PFSK-1 (cell line): ENCODE measurements around the gene PPP1R2C. TPM values are rescaled to one million over a fixed set of nuclear protein-coding genes. Genes with fewer than 3 reads are reported as not detected.

Experiments used
- FOXP2 ChIP-seq: optimal IDR thresholded peaks from 2 replicates; pipeline ENCODE3; 2011; ENCODE audit warnings: borderline replicate concordance, control low read depth, inconsistent platforms; ENCODE audit not compliant: insufficient read depth; ENCODE audit errors: extremely low read length, extremely low read depth
- POLR2AphosphoS5 ChIP-seq: IDR thresholded peaks from 2 replicates; pipeline ENCODE4 v1.6.1; 2012; ENCODE audit warnings: low read depth, mild to moderate bottlenecking, control low read depth, low read length, moderate library complexity
- SIN3A ChIP-seq: IDR thresholded peaks from 2 replicates; pipeline ENCODE4 v1.6.1; 2012; ENCODE audit warnings: mild to moderate bottlenecking, low read length, moderate library complexity, borderline replicate concordance; ENCODE audit not compliant: insufficient read depth
- TAF1 ChIP-seq: IDR thresholded peaks from 2 replicates; pipeline ENCODE4 v1.6.1; 2012; ENCODE audit warnings: low read length, control low read depth, borderline replicate concordance; ENCODE audit not compliant: insufficient read depth
- polyA plus RNA-seq: library from polyadenylated mRNA; unstranded; fragments of >200 nt; gene quantifications from one replicate; pipeline ENCODE4 v1.2.1, GENCODE V29; 2012; ENCODE audit warnings: low read depth, missing spikeins; ENCODE audit not compliant: insufficient read length
- TF ChIP-seq, protein P1 (sequence below), 2 experiments: IDR thresholded peaks; 2 replicates each; pipeline versions ENCODE4 v1.6.1 to v1.8.0; 2011 to 2012; ENCODE audit warnings: low read depth in 2 of 2, low read length in 2 of 2, control low read depth in 1 of 2, inconsistent platforms in 1 of 2, mild to moderate bottlenecking in 1 of 2, moderate library complexity in 1 of 2; ENCODE audit not compliant: insufficient read depth in 1 of 2

Gene PPP1R2C
- not detected for polyA plus RNA-seq

DNA sequence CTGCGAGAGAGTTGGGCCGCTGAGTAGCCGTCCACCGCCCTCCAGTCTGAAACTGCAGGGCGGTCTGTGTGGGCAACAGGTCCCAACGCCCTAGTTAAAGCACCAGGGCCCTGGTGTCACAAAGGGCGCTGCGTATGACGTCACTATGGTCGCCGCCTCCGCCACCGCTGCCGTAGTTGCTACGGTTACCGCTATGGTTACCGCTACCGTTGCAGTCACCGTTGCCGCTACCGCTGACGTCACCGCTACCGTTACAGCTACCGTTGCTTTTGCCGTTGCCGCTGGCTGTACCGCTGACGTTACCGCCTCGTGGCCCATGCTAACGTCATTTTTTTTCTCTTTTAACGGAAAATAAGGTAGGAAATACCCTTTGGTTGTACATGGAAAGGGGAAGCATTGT lies at the start of gene PPP1R2C:
TSS of gene PPP1R2C (minus strand) at position 68 of the 400 bp plus-strand sequence. CDS start 84 bp downstream, outside the sequence.
- TF ChIP-seq FOXP2 (no peak), SIN3A (no peak), POLR2AphosphoS5 (no peak), TAF1 (no peak)
- TF ChIP-seq, protein P1, sequence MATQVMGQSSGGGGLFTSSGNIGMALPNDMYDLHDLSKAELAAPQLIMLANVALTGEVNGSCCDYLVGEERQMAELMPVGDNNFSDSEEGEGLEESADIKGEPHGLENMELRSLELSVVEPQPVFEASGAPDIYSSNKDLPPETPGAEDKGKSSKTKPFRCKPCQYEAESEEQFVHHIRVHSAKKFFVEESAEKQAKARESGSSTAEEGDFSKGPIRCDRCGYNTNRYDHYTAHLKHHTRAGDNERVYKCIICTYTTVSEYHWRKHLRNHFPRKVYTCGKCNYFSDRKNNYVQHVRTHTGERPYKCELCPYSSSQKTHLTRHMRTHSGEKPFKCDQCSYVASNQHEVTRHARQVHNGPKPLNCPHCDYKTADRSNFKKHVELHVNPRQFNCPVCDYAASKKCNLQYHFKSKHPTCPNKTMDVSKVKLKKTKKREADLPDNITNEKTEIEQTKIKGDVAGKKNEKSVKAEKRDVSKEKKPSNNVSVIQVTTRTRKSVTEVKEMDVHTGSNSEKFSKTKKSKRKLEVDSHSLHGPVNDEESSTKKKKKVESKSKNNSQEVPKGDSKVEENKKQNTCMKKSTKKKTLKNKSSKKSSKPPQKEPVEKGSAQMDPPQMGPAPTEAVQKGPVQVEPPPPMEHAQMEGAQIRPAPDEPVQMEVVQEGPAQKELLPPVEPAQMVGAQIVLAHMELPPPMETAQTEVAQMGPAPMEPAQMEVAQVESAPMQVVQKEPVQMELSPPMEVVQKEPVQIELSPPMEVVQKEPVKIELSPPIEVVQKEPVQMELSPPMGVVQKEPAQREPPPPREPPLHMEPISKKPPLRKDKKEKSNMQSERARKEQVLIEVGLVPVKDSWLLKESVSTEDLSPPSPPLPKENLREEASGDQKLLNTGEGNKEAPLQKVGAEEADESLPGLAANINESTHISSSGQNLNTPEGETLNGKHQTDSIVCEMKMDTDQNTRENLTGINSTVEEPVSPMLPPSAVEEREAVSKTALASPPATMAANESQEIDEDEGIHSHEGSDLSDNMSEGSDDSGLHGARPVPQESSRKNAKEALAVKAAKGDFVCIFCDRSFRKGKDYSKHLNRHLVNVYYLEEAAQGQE (IDR thresholded peaks at IDR 0.05; ENCODE audit: insufficient read depth in 1 of 2, low read depth in 2 of 2, low read length in 2 of 2): no peak

DNA sequence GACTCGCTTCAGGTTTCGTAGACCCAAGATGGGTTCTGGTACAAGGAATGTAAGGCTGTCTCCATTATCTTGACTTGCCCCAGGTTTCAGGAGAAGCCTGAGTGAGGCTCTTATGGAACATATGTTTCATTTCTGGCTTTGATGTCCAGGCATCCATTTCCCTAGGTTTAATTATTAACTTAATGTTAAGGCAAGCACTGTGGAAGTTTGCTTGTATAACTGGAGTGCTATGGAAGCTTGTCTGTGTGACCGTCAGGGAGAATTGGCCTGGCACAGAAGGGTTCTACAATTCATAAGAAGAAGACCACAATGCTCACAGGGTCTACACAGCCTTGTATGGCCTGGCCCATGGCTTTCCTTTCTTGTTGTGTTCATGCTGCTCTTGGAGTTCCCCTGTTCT lies 47.2 kb upstream of the PPP1R2C start:
- TF ChIP-seq POLR2AphosphoS5: no peak
- TF ChIP-seq, protein P1 (IDR thresholded peaks at IDR 0.05; ENCODE audit: insufficient read depth in 1 of 2, low read depth in 2 of 2, low read length in 2 of 2): no peak
- no peak for TF ChIP-seq SIN3A
- TF ChIP-seq FOXP2: no peak
- TF ChIP-seq TAF1: no peak

DNA sequence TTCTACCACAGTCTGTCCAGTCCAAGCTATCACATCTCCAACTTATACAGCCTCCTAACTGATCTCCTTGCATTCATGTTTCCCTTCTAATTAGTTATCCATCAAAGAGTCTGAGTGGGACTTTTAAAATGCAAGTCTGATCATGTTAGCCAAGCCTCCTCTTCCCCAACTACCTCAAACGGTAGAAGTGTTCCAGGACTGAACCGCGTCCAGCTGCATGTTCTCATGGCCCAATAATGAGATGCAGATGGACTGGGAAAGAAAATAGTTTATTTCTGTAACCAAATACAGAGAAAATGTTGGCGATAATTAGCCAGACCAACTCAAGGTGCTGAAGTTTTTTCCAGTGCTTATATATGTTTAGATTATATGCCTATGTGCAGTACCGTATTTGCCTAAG lies 46.6 kb upstream of the PPP1R2C start:
- TF ChIP-seq SIN3A (no peak), POLR2AphosphoS5 (no peak), TAF1 (no peak), FOXP2 (no peak)
- TF ChIP-seq, protein P1 (IDR thresholded peaks at IDR 0.05; ENCODE audit: insufficient read depth in 1 of 2, low read depth in 2 of 2, low read length in 2 of 2): no peak

DNA sequence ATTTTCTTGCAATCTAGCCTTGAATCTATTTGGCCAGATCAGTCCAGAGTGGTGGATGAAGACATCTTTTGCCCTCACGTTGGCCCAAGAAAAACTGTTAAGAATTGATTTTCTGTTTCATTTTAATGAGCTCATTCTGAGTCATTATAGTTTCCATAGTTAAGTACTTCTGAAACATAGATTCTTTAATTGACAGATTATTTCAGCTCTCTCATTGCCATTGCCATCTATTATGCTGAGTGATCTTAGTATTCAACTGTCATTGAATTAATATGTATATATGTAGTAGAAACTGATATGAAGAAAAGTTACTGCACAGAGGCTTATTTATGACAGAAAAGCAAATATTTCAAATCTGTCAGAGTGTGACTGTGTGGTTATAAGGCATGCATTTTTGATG lies 45.5 kb upstream of the PPP1R2C start:
- no peak for TF ChIP-seq POLR2AphosphoS5

DNA sequence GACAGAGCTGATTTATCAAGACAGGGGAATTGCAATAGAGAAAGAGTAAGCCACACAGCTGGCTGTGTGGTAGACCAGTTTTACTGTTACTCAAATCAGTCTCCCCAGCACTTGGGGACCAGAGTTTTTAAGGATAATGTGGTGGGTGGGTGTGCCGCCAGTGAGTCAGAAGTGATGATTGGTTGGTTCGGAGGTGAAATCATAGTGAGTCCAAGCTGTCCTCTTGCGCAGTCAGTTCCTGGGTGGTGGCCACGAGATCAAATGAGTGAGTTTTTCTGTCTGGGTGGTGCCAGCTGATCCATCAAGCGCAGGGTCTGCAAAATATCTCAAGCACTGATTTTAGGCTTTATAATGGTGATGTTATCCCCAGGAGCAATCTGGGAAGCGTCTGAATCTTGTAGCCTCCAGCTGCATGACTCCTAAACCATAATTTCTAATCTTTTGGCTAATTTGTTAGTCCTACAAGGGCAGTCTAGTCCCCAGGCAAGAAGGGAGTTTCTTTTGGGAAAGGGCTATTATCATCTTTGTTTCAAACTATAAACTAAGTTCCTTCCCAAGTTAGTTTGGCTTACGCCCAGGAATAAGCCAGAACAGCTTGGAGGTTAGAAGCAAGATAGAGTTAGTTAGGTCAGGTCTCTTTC lies 44.0 kb upstream of the PPP1R2C start:
- no peak for TF ChIP-seq POLR2AphosphoS5
- TF ChIP-seq SIN3A: no peak
- TF ChIP-seq, protein P1 (IDR thresholded peaks at IDR 0.05; ENCODE audit: insufficient read depth in 1 of 2, low read depth in 2 of 2, low read length in 2 of 2): no peak
- TF ChIP-seq TAF1: no peak
